ENCODE data around the gene TSPAN14. TPM values are rescaled to one million over a fixed set of nuclear protein-coding genes. Genes with fewer than 3 reads are reported as not detected.

The TSPAN14 gene
- total RNA-seq, 1 donor from 2014 or later = 126 TPM

GRCh38 chr10:80537086-80537735 lies 83.1 kb downstream of the TSPAN14 start:
- no peak overlapping the region for H3K4me3 Mint-ChIP-seq (ENCODE audit: low read depth)
- H3K9me3 Mint-ChIP-seq (ENCODE audit: low read depth) = no peaks in the 10 kb centered on the region
- no peak for TF ChIP-seq CTCF (IDR thresholded peaks at IDR 0.05; ENCODE audit: unreplicated experiment)
- DNase-seq (ENCODE audit: low spot score, unreplicated experiment) = no peak
- no peak overlapping the region for H3K27ac Mint-ChIP-seq
- peaks cover 3% of the 10 kb centered on the region for H3K36me3 Mint-ChIP-seq (ENCODE audit: insufficient read depth)
- peaks cover 3% of the 10 kb centered on the region for H3K4me1 Mint-ChIP-seq (ENCODE audit: low read depth)
- peaks cover 13% of the 10 kb centered on the region for H3K27me3 Mint-ChIP-seq

GRCh38 chr10:80537736-80538480 lies 83.8 kb downstream of the TSPAN14 start, which contains the start of gene SH2D4B:
Gene SH2D4B (plus strand): TSS chr10:80537902. CDS start chr10:80538332, 430 bp downstream.
- Mint-ChIP-seq H3K4me1 (ENCODE audit: low read depth) (peaks cover 3% of the 10 kb centered on the region), H3K4me3 (ENCODE audit: low read depth) (no peak within 1 kb of the TSS), H3K27ac (no peak within 1 kb of the TSS), H3K27me3 (peaks cover 13% of the 10 kb centered on the region), H3K9me3 (ENCODE audit: low read depth) (no peaks in the 10 kb centered on the region), H3K36me3 (ENCODE audit: insufficient read depth) (peaks cover 2% of the 10 kb centered on the region)
- DNase-seq (ENCODE audit: low spot score, unreplicated experiment) = no peak
- no peak for TF ChIP-seq CTCF (IDR thresholded peaks at IDR 0.05; ENCODE audit: unreplicated experiment)

GRCh38 chr10:80538481-80539185 lies 84.5 kb downstream of the TSPAN14 start:
- Mint-ChIP-seq H3K27me3 (peaks cover 13% of the 10 kb centered on the region), H3K4me1 (ENCODE audit: low read depth) (peaks cover 3% of the 10 kb centered on the region), H3K27ac (no peak overlapping the region), H3K36me3 (ENCODE audit: insufficient read depth) (peaks cover 1% of the 10 kb centered on the region), H3K9me3 (ENCODE audit: low read depth) (no peaks in the 10 kb centered on the region), H3K4me3 (ENCODE audit: low read depth) (no peak overlapping the region)
- no peak for TF ChIP-seq CTCF (IDR thresholded peaks at IDR 0.05; ENCODE audit: unreplicated experiment)
- no peak for DNase-seq (ENCODE audit: low spot score, unreplicated experiment)

GRCh38 chr10:80539421-80540031 lies 85.4 kb downstream of the TSPAN14 start:
- Mint-ChIP-seq H3K9me3 (ENCODE audit: low read depth) (no peaks in the 10 kb centered on the region), H3K27ac (no peak overlapping the region), H3K36me3 (ENCODE audit: insufficient read depth) (peaks cover 1% of the 10 kb centered on the region), H3K4me1 (ENCODE audit: low read depth) (peaks cover 3% of the 10 kb centered on the region), H3K4me3 (ENCODE audit: low read depth) (no peak overlapping the region), H3K27me3 (peaks cover 13% of the 10 kb centered on the region)
- no peak for TF ChIP-seq CTCF (IDR thresholded peaks at IDR 0.05; ENCODE audit: unreplicated experiment)
- DNase-seq (ENCODE audit: low spot score, unreplicated experiment) = no peak

- Mint-ChIP-seq H3K27ac (no peak overlapping the region), H3K4me3 (ENCODE audit: low read depth) (no peak overlapping the region), H3K27me3 (peaks cover 13% of the 10 kb centered on the region), H3K9me3 (ENCODE audit: low read depth) (no peaks in the 10 kb centered on the region), H3K36me3 (ENCODE audit: insufficient read depth) (peaks cover 1% of the 10 kb centered on the region), H3K4me1 (ENCODE audit: low read depth) (peaks cover 3% of the 10 kb centered on the region)
- no peak for DNase-seq (ENCODE audit: low spot score, unreplicated experiment)
- no peak for TF ChIP-seq CTCF (IDR thresholded peaks at IDR 0.05; ENCODE audit: unreplicated experiment)
These were observed 86.0 kb downstream of the TSPAN14 start for GRCh38 chr10:80540136-80540535.
